Naive thymus-derived CD8-positive, alpha-beta T cell (primary cell): Measurements from ENCODE around the gene B3GALT4. TPM values are rescaled to one million over a fixed set of nuclear protein-coding genes. Genes with fewer than 3 reads are reported as not detected.

Experiments
- ATAC-seq, 2 donors: fragments of 150-1000 bp; cut with Tn5 transposase in 1 of 2; sonication (Bioruptor Pico), chemical (Tn5 transposase) in 1 of 2; 1 replicate in 1 of 2; 2 replicates in 1 of 2; pipeline ENCODE4 v1.10.0; 2021; ENCODE audit warnings: mild to moderate bottlenecking in 2 of 2, moderate library complexity in 2 of 2
- POLR2A ChIA-PET: fragments of 350-600 bp; sonication (Branson Sonifier 250); formaldehyde crosslinking; loops from one replicate; lab custom pipeline; 2021; ENCODE audit warnings: antibody characterized with exemption; lab: Charles Lee
- DNase-seq, 10 donors: peaks; one replicate each; pipeline versions ENCODE4 v3.0.0 to v3.0.0-alpha.2; 2020 to 2022
- H3K27ac Mint-ChIP-seq, 10 donors: one replicate each; pipeline ENCODE4 v1.8.0; 2020 to 2022; ENCODE audit warnings: mild to moderate bottlenecking in 10 of 10, mixed read lengths in 10 of 10, moderate library complexity in 4 of 10, inconsistent platforms in 1 of 10
- H3K27me3 Mint-ChIP-seq, 5 donors: one replicate each; pipeline ENCODE4 v1.8.0; 2021 to 2022; ENCODE audit warnings: mixed read lengths in 5 of 5
- H3K36me3 Mint-ChIP-seq, 3 donors: one replicate each; pipeline ENCODE4 v1.8.0; 2020 to 2022; ENCODE audit warnings: mixed read lengths in 3 of 3, mild to moderate bottlenecking in 2 of 3, inconsistent platforms in 1 of 3
- H3K4me1 Mint-ChIP-seq, 4 donors: one replicate each; pipeline ENCODE4 v1.8.0; 2021 to 2022; ENCODE audit warnings: mixed read lengths in 4 of 4
- H3K4me3 Mint-ChIP-seq, 10 donors: one replicate each; pipeline ENCODE4 v1.8.0; 2020 to 2022; ENCODE audit warnings: mild to moderate bottlenecking in 10 of 10, mixed read lengths in 10 of 10, moderate library complexity in 6 of 10, inconsistent platforms in 1 of 10
- H3K9me3 Mint-ChIP-seq, 9 donors: one replicate each; pipeline ENCODE4 v1.8.0; 2020 to 2022; ENCODE audit warnings: mixed read lengths in 9 of 9, mild to moderate bottlenecking in 3 of 9, inconsistent platforms in 1 of 9, moderate library complexity in 1 of 9
- polyA plus RNA-seq, 3 donors: library from polyadenylated mRNA; unstranded; fragments of 300-500 nt; fragmentation: Illumina TruSeq; gene quantifications; one replicate each; pipeline ENCODE4 v1.2.3, GENCODE V29; 2021
- total RNA-seq, 8 experiments: library from RNA in 2 of 8; stranded (reverse) in 2 of 8; gene quantifications; one replicate each; pipeline ENCODE4 v1.2.3 and lab custom pipeline; 2021 to 2026

Gene B3GALT4
- total and polyA plus RNA-seq, 5 experiments from 2014 or later = 14.5 to 41.9 (median 20.4) TPM

GRCh38 chr6:33294086-33294823 is 17.3 kb downstream of the B3GALT4 start:
- peaks cover 0 to 42% (median 4%) of the 10 kb centered on the region in 3 donors for H3K36me3 Mint-ChIP-seq
- no peaks in the 10 kb centered on the region for H3K9me3 Mint-ChIP-seq
- POLR2A ChIA-PET = interaction anchor here (0.9 to 6.1 kb wide), 2 partner anchors 17 to 45 kb away, joined by 3 to 106 read pairs; partner anchors contain the start of gene B3GALT4
- peak overlapping the region in 3 of 10 donors; percentile 3 to 80 (median 73) for H3K27ac Mint-ChIP-seq
- DNase-seq = no peak
- H3K4me3 Mint-ChIP-seq = no peak overlapping the region
- no peak for ATAC-seq
- H3K4me1 Mint-ChIP-seq = peaks cover 20 to 46% (median 42%) of the 10 kb centered on the region in 4 donors
- peaks cover 0 to 2% (median 0%) of the 10 kb centered on the region in 5 donors for H3K27me3 Mint-ChIP-seq

GRCh38 chr6:33295621-33296369 is 18.9 kb downstream of the B3GALT4 start:
- peak overlapping the region in 5 of 10 donors; percentile 20 to 97 (median 72) for H3K4me3 Mint-ChIP-seq
- H3K36me3 Mint-ChIP-seq = peaks cover 0 to 53% (median 4%) of the 10 kb centered on the region in 3 donors
- H3K9me3 Mint-ChIP-seq = peaks cover 0 to 2% (median 0%) of the 10 kb centered on the region in 9 donors
- peak overlapping the region in 7 of 10 donors; percentile 60 to 99 (median 89) for H3K27ac Mint-ChIP-seq
- POLR2A ChIA-PET = interaction anchor here (1.1 to 7.4 kb wide), 5 partner anchors 14 to 25 kb away, joined by 5 to 106 read pairs (median 89); partner anchors contain the start of genes B3GALT4, RPS18, TAPBP and VPS52
- peaks cover 0 to 2% (median 0%) of the 10 kb centered on the region in 5 donors for H3K27me3 Mint-ChIP-seq
- peaks cover 21 to 43% (median 40%) of the 10 kb centered on the region in 4 donors for H3K4me1 Mint-ChIP-seq
- DNase-seq (no peak), ATAC-seq (no peak)

GRCh38 chr6:33296797-33297405 is 20.0 kb downstream of the B3GALT4 start:
- Mint-ChIP-seq H3K4me1 (peaks cover 18 to 42% (median 39%) of the 10 kb centered on the region in 4 donors), H3K4me3 (peak overlapping the region; percentile 59 to 97 (median 69)), H3K36me3 (peaks cover 0 to 58% (median 4%) of the 10 kb centered on the region in 3 donors), H3K27me3 (peaks cover 0 to 2% (median 0%) of the 10 kb centered on the region in 5 donors), H3K9me3 (peaks cover 0 to 2% (median 0%) of the 10 kb centered on the region in 9 donors), H3K27ac (peak overlapping the region; percentile 60 to 99 (median 88))
- POLR2A ChIA-PET = interaction anchor here (1.0 to 7.4 kb wide), 10 partner anchors 8 to 48 kb away, joined by 3 to 106 read pairs (median 44); partner anchors contain the start of genes B3GALT4, PFDN6, RPS18 and TAPBP
- ATAC-seq (no peak), DNase-seq (no peak)

- Mint-ChIP-seq H3K4me1 (peaks cover 18 to 43% (median 39%) of the 10 kb centered on the region in 4 donors), H3K27me3 (peaks cover 0 to 2% (median 0%) of the 10 kb centered on the region in 5 donors), H3K9me3 (peaks cover 0 to 2% (median 0%) of the 10 kb centered on the region in 9 donors), H3K27ac (peak overlapping the region; percentile 43 to 99 (median 88)), H3K36me3 (peaks cover 0 to 58% (median 4%) of the 10 kb centered on the region in 3 donors), H3K4me3 (peak overlapping the region; percentile 57 to 97 (median 66))
- DNase-seq (no peak), ATAC-seq (no peak)
- POLR2A ChIA-PET = interaction anchor here (1.0 to 7.4 kb wide), 11 partner anchors 8 to 329 kb away, joined by 3 to 106 read pairs (median 13); partner anchors contain the start of genes B3GALT4, BRD2, PFDN6 and RPS18
Observed at GRCh38 chr6:33297406-33297955, 20.6 kb downstream of the B3GALT4 start.

GRCh38 chr6:33297956-33298772 is 21.2 kb downstream of the B3GALT4 start:
- POLR2A ChIA-PET = interaction anchor here (0.8 to 7.4 kb wide), 20 partner anchors 9 to 330 kb away, joined by 3 to 106 read pairs (median 8); partner anchors contain the start of genes B3GALT4, BRD2, CUTA and PFDN6
- peak overlapping the region; percentile 94 to 100 (median 98) for H3K4me3 Mint-ChIP-seq
- H3K9me3 Mint-ChIP-seq = peaks cover 0 to 2% (median 0%) of the 10 kb centered on the region in 9 donors
- H3K36me3 Mint-ChIP-seq = peaks cover 0 to 58% (median 4%) of the 10 kb centered on the region in 3 donors
- H3K27me3 Mint-ChIP-seq = peaks cover 0 to 2% (median 0%) of the 10 kb centered on the region in 5 donors
- H3K4me1 Mint-ChIP-seq = peaks cover 16 to 43% (median 39%) of the 10 kb centered on the region in 4 donors
- H3K27ac Mint-ChIP-seq = peak overlapping the region; percentile 93 to 100 (median 98)
- ATAC-seq (peak; percentile 26 to 29), DNase-seq (peak; percentile 30 to 82 (median 68))

- Mint-ChIP-seq H3K9me3 (peaks cover 0 to 2% (median 0%) of the 10 kb centered on the region in 9 donors), H3K27ac (peak within 1 kb of the TSS; percentile 96 to 100 (median 99)), H3K4me1 (peaks cover 19 to 46% (median 43%) of the 10 kb centered on the region in 4 donors), H3K27me3 (peaks cover 0 to 2% (median 0%) of the 10 kb centered on the region in 5 donors), H3K36me3 (peaks cover 0 to 62% (median 6%) of the 10 kb centered on the region in 3 donors), H3K4me3 (peak within 1 kb of the TSS; percentile 94 to 100 (median 98))
- POLR2A ChIA-PET = interaction anchor here (0.6 to 7.4 kb wide), 24 partner anchors 9 to 330 kb away, joined by 3 to 106 read pairs (median 6); partner anchors contain the start of genes B3GALT4, BRD2, CUTA and ITPR3
- DNase-seq (peak in 6 of 10 donors; percentile 32 to 82 (median 55)), ATAC-seq (peak; percentile 31 to 38)
Observed at GRCh38 chr6:33298773-33299236, 21.9 kb downstream of the B3GALT4 start, which contains the start of gene RGL2. Gene RGL2 (minus strand): TSS chr6:33298942. CDS start chr6:33298610, 332 bp downstream.

- Mint-ChIP-seq H3K9me3 (peaks cover 0 to 2% (median 0%) of the 10 kb centered on the region in 9 donors), H3K27me3 (peaks cover 0 to 2% (median 0%) of the 10 kb centered on the region in 5 donors), H3K27ac (peak overlapping the region; percentile 94 to 100 (median 99)), H3K36me3 (peaks cover 0 to 62% (median 2%) of the 10 kb centered on the region in 3 donors), H3K4me1 (peaks cover 20 to 49% (median 43%) of the 10 kb centered on the region in 4 donors), H3K4me3 (peak overlapping the region; percentile 94 to 100 (median 98))
- POLR2A ChIA-PET = interaction anchor here (0.6 to 7.4 kb wide), 27 partner anchors 8 to 328 kb away, joined by 3 to 106 read pairs (median 5); partner anchors contain the start of genes B3GALT4, CUTA, ITPR3 and PFDN6
- peak; percentile 86 to 95 (median 92) for DNase-seq
- ATAC-seq = peak; percentile 82 to 88
Observed at GRCh38 chr6:33299237-33299944, 22.5 kb downstream of the B3GALT4 start.

GRCh38 chr6:33301877-33302276 is 25.0 kb downstream of the B3GALT4 start:
- H3K27me3 Mint-ChIP-seq = peaks cover 0 to 2% (median 0%) of the 10 kb centered on the region in 5 donors
- peaks cover 0 to 69% (median 4%) of the 10 kb centered on the region in 3 donors for H3K36me3 Mint-ChIP-seq
- DNase-seq = no peak
- no peak for ATAC-seq
- peak overlapping the region in 8 of 10 donors; percentile 24 to 97 (median 64) for H3K27ac Mint-ChIP-seq
- peaks cover 28 to 61% (median 56%) of the 10 kb centered on the region in 4 donors for H3K4me1 Mint-ChIP-seq
- POLR2A ChIA-PET = interaction anchor here (0.6 to 7.4 kb wide), 9 partner anchors 9 to 894 kb away, joined by 4 to 101 read pairs (median 15); partner anchors contain the start of genes B3GALT4, PFDN6, RPS18 and TAPBP
- peak overlapping the region in 2 of 10 donors; percentile 29 to 52 for H3K4me3 Mint-ChIP-seq
- H3K9me3 Mint-ChIP-seq = peaks cover 0 to 2% (median 0%) of the 10 kb centered on the region in 9 donors

- peaks cover 28 to 67% (median 56%) of the 10 kb centered on the region in 4 donors for H3K4me1 Mint-ChIP-seq
- peak overlapping the region in 4 of 10 donors; percentile 14 to 75 (median 30) for H3K27ac Mint-ChIP-seq
- peak overlapping the region in 1 of 10 donors; percentile 66 for H3K4me3 Mint-ChIP-seq
- POLR2A ChIA-PET = interaction anchor here (0.6 to 1.8 kb wide), 2 partner anchors 24 to 40 kb away, joined by 3 to 12 read pairs; no protein-coding TSS in a partner anchor
- H3K9me3 Mint-ChIP-seq = peaks cover 0 to 2% (median 0%) of the 10 kb centered on the region in 9 donors
- ATAC-seq (no peak), DNase-seq (no peak)
- H3K27me3 Mint-ChIP-seq = no peaks in the 10 kb centered on the region
- H3K36me3 Mint-ChIP-seq = peaks cover 0 to 85% (median 4%) of the 10 kb centered on the region in 3 donors
Observed at GRCh38 chr6:33304216-33304615, 27.3 kb downstream of the B3GALT4 start.
